Left lung (tissue), 10 donors: Measurements from ENCODE around the gene WWOX. TPM values are rescaled to one million over a fixed set of nuclear protein-coding genes. Genes with fewer than 3 reads are reported as not detected.

Source experiments
- ATAC-seq: fragments of 200-7000 bp; cut with Tn5 transposase; one replicate; pipeline ENCODE4 v1.9.1; 2020; ENCODE audit warnings: moderate library complexity
- DNase-seq, 4 donors: peaks; one replicate each; pipeline ENCODE4 v3.0.0-alpha.2; 2013 to 2020
- H3K27ac ChIP-seq, 2 donors: fragments of 200-600 bp; sonication (generic) in 1 of 2; one replicate each; pipeline versions ENCODE4 v1.5.0 to v1.8.0; 2020 to 2021
- H3K27me3 ChIP-seq, 2 donors: fragments of 200-600 bp; sonication (generic) in 1 of 2; one replicate each; pipeline versions ENCODE4 v1.5.0 to v1.8.0; 2020 to 2021
- H3K36me3 ChIP-seq, 2 donors: fragments of 200-600 bp; sonication (generic) in 1 of 2; one replicate each; pipeline versions ENCODE4 v1.5.0 to v1.8.0; 2020 to 2021
- H3K4me1 ChIP-seq, 2 donors: fragments of 200-600 bp; one replicate each; pipeline ENCODE4 v1.8.0; 2021
- H3K4me3 ChIP-seq, 2 donors: fragments of 200-600 bp; sonication (generic) in 1 of 2; one replicate each; pipeline versions ENCODE4 v1.5.0 to v1.8.0; 2020 to 2021; ENCODE audit warnings: mild to moderate bottlenecking in 1 of 2
- H3K9me3 ChIP-seq, 2 donors: fragments of 200-600 bp; sonication (generic) in 1 of 2; one replicate each; pipeline versions ENCODE4 v1.5.0 to v1.8.0; 2020 to 2021
- intact Hi-C, 2 donors: fragments of 100-400 bp; cut with DNase I; formaldehyde crosslinking; loops; one replicate each; pipeline versions ENCODE4 v1.11.2 to v1.14.2; 2022
- polyA plus RNA-seq, 6 donors: library from polyadenylated mRNA; unstranded; fragments of 120-200 nt; gene quantifications; one replicate each; pipeline ENCODE4 v1.2.1, GENCODE V29; 2013; ENCODE audit not compliant: insufficient read length in 6 of 6
- total RNA-seq, 2 donors: library from RNA; stranded (reverse); fragmentation: NEBNext Ultra II Directional; extraction: Animal tissue kit (Norgen Biotek cat#: 25700); gene quantifications; one replicate each; pipeline ENCODE4 v1.2.1, GENCODE V29; 2021
- TF ChIP-seq, protein P1 (sequence below), 2 donors: fragments of 200-600 bp; sonication (generic) in 1 of 2; IDR thresholded peaks; one replicate each; pipeline versions ENCODE4 v1.5.0 to v1.8.0; 2021; ENCODE audit warnings: antibody characterized with exemption in 2 of 2
- donor health status: DM: no; HTN: yes; CAD: no.
- donor health status: DM: no; HTN: no; CAD: no.

Gene WWOX
- total and polyA plus RNA-seq, 8 donors = 17.2 to 40.3 (median 30.8) TPM

DNA sequence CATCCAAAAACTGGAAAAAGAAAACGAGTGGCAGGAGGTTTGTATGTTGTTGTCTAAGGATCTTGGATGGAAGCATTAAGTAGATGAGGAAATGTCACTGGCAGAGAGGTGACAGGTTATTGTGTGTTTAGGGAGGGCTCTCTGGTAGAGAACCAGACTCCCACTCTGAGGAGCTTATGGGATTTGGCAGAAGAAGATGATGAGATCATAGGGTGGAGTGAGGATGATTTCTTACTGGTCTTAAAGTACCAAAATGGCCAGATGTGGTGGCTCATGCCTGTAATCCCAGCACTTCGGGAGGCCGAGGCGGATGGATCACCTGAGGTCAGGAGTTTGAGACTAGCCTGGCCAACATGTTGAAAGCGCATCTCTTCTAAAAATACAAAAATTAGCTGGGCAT, 9.0 kb downstream of the WWOX start:
- TF ChIP-seq, protein P1, sequence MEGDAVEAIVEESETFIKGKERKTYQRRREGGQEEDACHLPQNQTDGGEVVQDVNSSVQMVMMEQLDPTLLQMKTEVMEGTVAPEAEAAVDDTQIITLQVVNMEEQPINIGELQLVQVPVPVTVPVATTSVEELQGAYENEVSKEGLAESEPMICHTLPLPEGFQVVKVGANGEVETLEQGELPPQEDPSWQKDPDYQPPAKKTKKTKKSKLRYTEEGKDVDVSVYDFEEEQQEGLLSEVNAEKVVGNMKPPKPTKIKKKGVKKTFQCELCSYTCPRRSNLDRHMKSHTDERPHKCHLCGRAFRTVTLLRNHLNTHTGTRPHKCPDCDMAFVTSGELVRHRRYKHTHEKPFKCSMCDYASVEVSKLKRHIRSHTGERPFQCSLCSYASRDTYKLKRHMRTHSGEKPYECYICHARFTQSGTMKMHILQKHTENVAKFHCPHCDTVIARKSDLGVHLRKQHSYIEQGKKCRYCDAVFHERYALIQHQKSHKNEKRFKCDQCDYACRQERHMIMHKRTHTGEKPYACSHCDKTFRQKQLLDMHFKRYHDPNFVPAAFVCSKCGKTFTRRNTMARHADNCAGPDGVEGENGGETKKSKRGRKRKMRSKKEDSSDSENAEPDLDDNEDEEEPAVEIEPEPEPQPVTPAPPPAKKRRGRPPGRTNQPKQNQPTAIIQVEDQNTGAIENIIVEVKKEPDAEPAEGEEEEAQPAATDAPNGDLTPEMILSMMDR (IDR thresholded peaks at IDR 0.05) = no peak
- Histone ChIP-seq H3K27me3 (no peaks in the 10 kb centered on the region), H3K4me3 (no peak overlapping the region), H3K27ac (no peak overlapping the region), H3K9me3 (no peaks in the 10 kb centered on the region), H3K4me1 (no peaks in the 10 kb centered on the region), H3K36me3 (peaks cover 0 to 32% of the 10 kb centered on the region in 2 donors)
- no peak for ATAC-seq
- no peak for DNase-seq
- intact Hi-C loops = no loop called here

DNA sequence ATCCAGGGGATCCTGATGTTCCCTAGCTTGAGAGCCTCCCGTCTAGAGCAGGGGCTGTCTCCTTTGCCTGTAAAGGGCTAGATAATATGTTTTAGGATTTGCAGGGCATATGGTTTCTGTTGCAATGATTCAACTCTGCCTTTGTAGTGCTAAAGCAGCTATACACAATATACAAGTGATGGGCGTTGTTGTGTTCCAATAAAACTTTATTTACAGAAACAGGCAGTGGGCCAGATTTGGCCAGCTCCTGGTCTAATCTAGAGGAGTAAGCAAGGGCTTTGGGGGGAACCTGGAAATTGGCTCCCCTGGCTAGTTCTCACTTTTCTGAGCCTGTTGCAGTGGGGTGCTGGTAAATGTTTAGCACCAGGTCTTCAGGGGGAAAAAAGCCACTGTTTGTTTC, 13.8 kb downstream of the WWOX start:
- TF ChIP-seq, protein P1 (IDR thresholded peaks at IDR 0.05) = no peak
- DNase-seq (no peak), ATAC-seq (no peak)
- no peaks in the 10 kb centered on the region for H3K4me1 ChIP-seq
- H3K27ac ChIP-seq = no peak overlapping the region
- peaks cover 0 to 56% of the 10 kb centered on the region in 2 donors for H3K36me3 ChIP-seq
- intact Hi-C loops = no loop called here
- no peak overlapping the region for H3K4me3 ChIP-seq
- no peaks in the 10 kb centered on the region for H3K27me3 ChIP-seq
- no peaks in the 10 kb centered on the region for H3K9me3 ChIP-seq

DNA sequence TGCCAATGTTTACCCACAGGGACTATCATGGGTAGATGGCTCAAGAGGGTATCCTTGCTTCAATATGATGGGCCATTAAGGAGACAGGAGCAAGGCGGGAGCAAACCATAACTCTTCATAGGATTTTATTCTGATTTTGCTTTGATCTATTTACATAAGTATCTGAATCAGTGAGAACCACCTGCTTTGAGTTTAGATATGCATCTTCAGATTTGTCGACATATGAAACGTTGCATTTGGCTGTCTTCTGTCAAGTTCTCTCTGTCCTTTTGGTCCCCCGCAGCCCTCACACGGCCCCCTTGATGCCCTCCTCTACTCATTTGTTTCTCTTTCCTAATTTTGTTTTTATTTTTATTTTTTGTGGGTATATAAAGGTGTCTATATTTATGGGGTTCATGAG, 16.2 kb downstream of the WWOX start:
- ATAC-seq (no peak), DNase-seq (no peak)
- TF ChIP-seq, protein P1 (IDR thresholded peaks at IDR 0.05) = no peak
- Histone ChIP-seq H3K9me3 (no peaks in the 10 kb centered on the region), H3K27me3 (no peaks in the 10 kb centered on the region), H3K4me1 (no peaks in the 10 kb centered on the region), H3K4me3 (no peak overlapping the region), H3K36me3 (peaks cover 0 to 41% of the 10 kb centered on the region in 2 donors), H3K27ac (no peak overlapping the region)
- intact Hi-C loops = no loop called here

DNA sequence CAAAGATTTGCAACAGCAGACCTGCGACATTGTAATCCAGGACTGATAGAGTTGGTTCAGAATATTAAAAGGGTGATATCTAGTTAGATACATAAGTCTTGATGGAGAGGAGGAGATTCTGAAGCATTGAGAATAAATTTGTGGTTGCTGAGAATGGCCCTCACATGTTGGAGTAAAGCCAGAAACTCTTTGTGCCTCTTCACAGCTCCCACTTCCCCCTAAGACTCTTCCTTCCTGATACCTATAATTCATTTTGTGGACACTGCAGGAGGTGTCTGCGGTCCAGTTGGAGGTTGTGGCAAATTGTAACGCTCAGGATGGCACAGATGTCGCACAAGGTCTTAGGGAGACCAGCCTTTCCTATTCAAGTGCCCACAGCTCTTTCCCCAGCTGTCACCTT, 17.5 kb downstream of the WWOX start:
- peaks cover 0 to 35% of the 10 kb centered on the region in 2 donors for H3K36me3 ChIP-seq
- H3K27me3 ChIP-seq = no peaks in the 10 kb centered on the region
- no peak for ATAC-seq
- intact Hi-C loops = no loop called here
- H3K4me3 ChIP-seq = no peak overlapping the region
- no peak for DNase-seq
- no peaks in the 10 kb centered on the region for H3K4me1 ChIP-seq
- TF ChIP-seq, protein P1 (IDR thresholded peaks at IDR 0.05) = no peak
- no peak overlapping the region for H3K27ac ChIP-seq
- H3K9me3 ChIP-seq = no peaks in the 10 kb centered on the region

DNA sequence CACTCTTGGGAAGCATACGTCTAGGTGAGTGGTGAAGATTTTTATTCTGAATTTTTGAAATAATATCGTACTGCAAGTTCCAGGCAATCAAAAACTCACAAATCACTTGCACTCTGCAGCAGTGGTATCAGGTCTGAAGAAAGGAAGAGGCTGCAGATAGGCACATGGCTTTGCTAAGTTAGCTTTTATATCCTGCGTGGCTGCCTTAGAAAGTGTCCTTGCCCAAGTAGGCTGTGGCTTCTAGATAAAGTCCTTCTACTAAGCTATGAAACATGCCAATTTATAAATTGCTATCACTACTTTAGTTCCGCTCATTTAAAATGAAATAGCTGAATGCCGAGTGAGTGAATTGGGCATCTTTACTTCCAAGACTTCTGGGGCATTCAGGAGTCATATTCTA, 17.9 kb downstream of the WWOX start:
- Histone ChIP-seq H3K27me3 (no peaks in the 10 kb centered on the region), H3K4me3 (no peak overlapping the region), H3K27ac (no peak overlapping the region), H3K9me3 (no peaks in the 10 kb centered on the region), H3K4me1 (no peaks in the 10 kb centered on the region), H3K36me3 (peaks cover 0 to 32% of the 10 kb centered on the region in 2 donors)
- no peak for DNase-seq
- intact Hi-C loops = no loop called here
- ATAC-seq = no peak
- TF ChIP-seq, protein P1 (IDR thresholded peaks at IDR 0.05) = no peak
